PC-9 (cell line): ENCODE measurements around the gene KIRREL2.

Source experiments
- CTCF ChIP-seq: fragments of 200-600 bp; sonication (generic); conservative IDR thresholded peaks from 2 replicates; pipeline ENCODE4 v1.6.1; 2017; ENCODE audit warnings: mixed run types, antibody characterized with exemption, mild to moderate bottlenecking, moderate library complexity
- EZH2 ChIP-seq: fragments of 200-600 bp; sonication (generic); IDR thresholded peaks from 2 replicates; pipeline ENCODE4 v1.8.0; 2017; ENCODE audit warnings: antibody characterized with exemption, low read depth

- TF ChIP-seq CTCF (no peak), EZH2 (no peak)
These were observed 48.5 kb downstream of the KIRREL2 start for GRCh38 chr19:35905178-35905727.
